ENCODE measurements around the gene LUC7L2. TPM values are rescaled to one million over a fixed set of nuclear protein-coding genes. Genes with fewer than 3 reads are reported as not detected.
"Not testable (repeated sequence)": the region's sequence is repeated elsewhere in the genome, so short reads cannot be mapped to it uniquely, and the experiment has no call there.

Gene LUC7L2
- total and polyA plus RNA-seq, 2 experiments from 2014 or later = 39.7 to 47.3 TPM

GRCh38 chr7:139403601-139404000 lies 43.9 kb downstream of the LUC7L2 start:
- no peaks in the 10 kb centered on the region for H3K4me1 ChIP-seq (ENCODE audit: insufficient read depth)
- TF ChIP-seq EZH2phosphoT487 (IDR thresholded peaks at IDR 0.05; ENCODE audit: insufficient read depth, low read depth) = no peak
- TF ChIP-seq EZH2 (IDR thresholded peaks at IDR 0.05; ENCODE audit: insufficient read depth, poor library complexity, severe bottlenecking) = no peak
- H2AFZ ChIP-seq = no peak overlapping the region
- H3K9me2 ChIP-seq (ENCODE audit: insufficient read depth) = no peaks in the 10 kb centered on the region
- H3K9ac ChIP-seq = no peak overlapping the region
- H3K4me2 ChIP-seq (ENCODE audit: unreplicated experiment) = no peak overlapping the region
- H3K27ac ChIP-seq = no peak overlapping the region
- H3F3A ChIP-seq (ENCODE audit: insufficient read depth) = no peaks in the 10 kb centered on the region
- no peaks in the 10 kb centered on the region for H3K27me3 ChIP-seq (replicated peaks; ENCODE audit: insufficient read depth)
- H4K20me1 ChIP-seq (ENCODE audit: insufficient read depth) = no peaks in the 10 kb centered on the region
- H3K79me2 ChIP-seq (ENCODE audit: insufficient read depth) = peaks cover 85% of the 10 kb centered on the region
- H3K9me3 ChIP-seq (ENCODE audit: low read depth) = no peaks in the 10 kb centered on the region
- no peak overlapping the region for H3K4me3 ChIP-seq
- 98 to 100% methylated on average over 2 of the region's 2 CpGs for WGBS, 2 experiments (ENCODE audit: low coverage in 1 of 2, low lambda C conversion rate in 2 of 2, missing lambda C conversion rate in 2 of 2)
- DNase-seq = no peak
- peaks cover 81% of the 10 kb centered on the region for H3K36me3 ChIP-seq (ENCODE audit: low read depth)
- in situ Hi-C loops (cut with MboI) = no loop called here

GRCh38 chr7:139407555-139407954 lies 47.9 kb downstream of the LUC7L2 start:
- Histone ChIP-seq H3K9me3 (ENCODE audit: low read depth) (no peaks in the 10 kb centered on the region), H3K27me3 (replicated peaks; ENCODE audit: insufficient read depth) (no peaks in the 10 kb centered on the region), H3F3A (ENCODE audit: insufficient read depth) (no peaks in the 10 kb centered on the region), H3K36me3 (ENCODE audit: low read depth) (peaks cover 87% of the 10 kb centered on the region), H3K4me3 (no peak overlapping the region), H3K4me2 (ENCODE audit: unreplicated experiment) (no peak overlapping the region), H3K79me2 (ENCODE audit: insufficient read depth) (peaks cover 62% of the 10 kb centered on the region), H3K4me1 (ENCODE audit: insufficient read depth) (no peaks in the 10 kb centered on the region; the same call in 1 of the 2 replicates), H4K20me1 (ENCODE audit: insufficient read depth) (no peaks in the 10 kb centered on the region), H3K9me2 (ENCODE audit: insufficient read depth) (no peaks in the 10 kb centered on the region), H3K9ac (no peak overlapping the region), H2AFZ (no peak overlapping the region), H3K27ac (no peak overlapping the region)
- WGBS, 2 experiments (ENCODE audit: low coverage in 1 of 2, low lambda C conversion rate in 2 of 2, missing lambda C conversion rate in 2 of 2) = 91 to 100% methylated on average over 1 of the region's 1 CpG
- no peak for DNase-seq
- in situ Hi-C loops (cut with MboI) = no loop called here
- TF ChIP-seq EZH2phosphoT487 (IDR thresholded peaks at IDR 0.05; ENCODE audit: insufficient read depth, low read depth) (no peak), EZH2 (IDR thresholded peaks at IDR 0.05; ENCODE audit: insufficient read depth, poor library complexity, severe bottlenecking) (no peak)

- Histone ChIP-seq H3F3A (ENCODE audit: insufficient read depth) (peaks cover 20% of the 10 kb centered on the region; the same call in 1 of the 2 replicates), H3K36me3 (ENCODE audit: low read depth) (peaks cover 73% of the 10 kb centered on the region), H3K79me2 (ENCODE audit: insufficient read depth) (peaks cover 46% of the 10 kb centered on the region)
- DNase-seq; H3K4me3 ChIP-seq; H2AFZ ChIP-seq; H3K27me3 ChIP-seq (replicated peaks; ENCODE audit: insufficient read depth); H3K9me2 ChIP-seq (ENCODE audit: insufficient read depth); H3K4me1 ChIP-seq (ENCODE audit: insufficient read depth); H4K20me1 ChIP-seq (ENCODE audit: insufficient read depth); in situ Hi-C loops (cut with MboI); H3K4me2 ChIP-seq (ENCODE audit: unreplicated experiment); H3K9ac ChIP-seq; H3K9me3 ChIP-seq (ENCODE audit: low read depth); H3K27ac ChIP-seq: not testable (repeated sequence)
- 81 to 86% methylated on average over 6 of the region's 6 CpGs for WGBS, 2 experiments (ENCODE audit: low coverage in 1 of 2, low lambda C conversion rate in 2 of 2, missing lambda C conversion rate in 2 of 2)
Measured at GRCh38 chr7:139414743-139415402, 55.2 kb downstream of the LUC7L2 start.

GRCh38 chr7:139416405-139416804 lies 56.7 kb downstream of the LUC7L2 start:
- peaks cover 71% of the 10 kb centered on the region for H3K36me3 ChIP-seq (ENCODE audit: low read depth)
- H3K27me3 ChIP-seq (replicated peaks; ENCODE audit: insufficient read depth) = no peaks in the 10 kb centered on the region
- peaks cover 56% of the 10 kb centered on the region for H3K79me2 ChIP-seq (ENCODE audit: insufficient read depth)
- no peak for DNase-seq
- no peaks in the 10 kb centered on the region for H4K20me1 ChIP-seq (ENCODE audit: insufficient read depth)
- H3K4me3 ChIP-seq = no peak overlapping the region
- H3K9me2 ChIP-seq (ENCODE audit: insufficient read depth) = no peaks in the 10 kb centered on the region
- H2AFZ ChIP-seq = no peak overlapping the region
- no peak overlapping the region for H3K27ac ChIP-seq
- no peak overlapping the region for H3K9ac ChIP-seq
- H3F3A ChIP-seq (ENCODE audit: insufficient read depth) = peaks cover 23% of the 10 kb centered on the region; the same call in 1 of the 2 replicates
- H3K9me3 ChIP-seq (ENCODE audit: low read depth) = no peaks in the 10 kb centered on the region
- TF ChIP-seq EZH2phosphoT487 (IDR thresholded peaks at IDR 0.05; ENCODE audit: insufficient read depth, low read depth) = no peak
- no peak for TF ChIP-seq EZH2 (IDR thresholded peaks at IDR 0.05; ENCODE audit: insufficient read depth, poor library complexity, severe bottlenecking)
- in situ Hi-C loops (cut with MboI) = no loop called here
- 94 to 98% methylated on average over 3 of the region's 3 CpGs for WGBS, 2 experiments (ENCODE audit: low coverage in 1 of 2, low lambda C conversion rate in 2 of 2, missing lambda C conversion rate in 2 of 2)
- no peak overlapping the region for H3K4me2 ChIP-seq (ENCODE audit: unreplicated experiment)
- H3K4me1 ChIP-seq (ENCODE audit: insufficient read depth) = no peaks in the 10 kb centered on the region
